DMS53 treated with DMSO at 0.1 percent for 48 hours (cell line): Measurements from ENCODE around the gene ARHGAP28.
"Not testable (repeated sequence)": the region's sequence is repeated elsewhere in the genome, so short reads cannot be mapped to it uniquely, and the experiment has no call there.

ENCODE experiments used
- DNase-seq: peaks from one replicate; lab custom pipeline; 2025; ENCODE audit not compliant: unreplicated experiment; lab: John Stamatoyannopoulos, UW

ARHGAP28 gene

GRCh38 chr18:6920099-6920955 is 190.8 kb downstream of the ARHGAP28 start:
- peak; percentile 82 for DNase-seq

GRCh38 chr18:6921571-6921970 is 192.1 kb downstream of the ARHGAP28 start:
- DNase-seq, result no peak

GRCh38 chr18:6923220-6923619 is 193.7 kb downstream of the ARHGAP28 start:
- DNase-seq, result no peak

GRCh38 chr18:6927153-6927552 is 197.6 kb downstream of the ARHGAP28 start:
- no peak for DNase-seq

DNA sequence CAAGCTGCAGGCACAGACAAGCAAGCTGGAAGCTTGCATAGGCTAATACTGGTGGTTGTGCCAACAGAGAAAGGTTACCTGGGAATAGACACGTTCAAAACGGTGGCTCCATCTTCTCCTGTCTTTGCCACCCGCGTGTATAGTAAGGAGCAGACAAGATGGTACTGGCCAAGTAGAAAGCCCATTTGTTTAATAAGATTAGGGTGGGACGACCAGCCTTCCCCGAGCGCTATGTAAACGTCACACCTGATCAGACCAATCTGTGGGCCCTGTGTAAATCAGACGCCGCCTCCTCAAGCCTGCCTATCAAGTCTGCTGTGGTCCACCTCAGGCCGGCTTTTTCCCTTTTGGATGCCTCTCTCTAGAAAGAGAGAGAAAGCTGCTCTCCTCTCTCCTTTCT is 198.8 kb downstream of the ARHGAP28 start:
- DNase-seq, result no peak

GRCh38 chr18:6929370-6930102 is 200.0 kb downstream of the ARHGAP28 start:
- peak; percentile 24 for DNase-seq

- DNase-seq, result no peak
Measured at GRCh38 chr18:6934859-6935258, 205.3 kb downstream of the ARHGAP28 start.

- DNase-seq, result no peak
Measured at GRCh38 chr18:6938003-6938402, 208.5 kb downstream of the ARHGAP28 start.

- DNase-seq, result not testable (repeated sequence)
Measured at GRCh38 chr18:6938403-6938802, 208.9 kb downstream of the ARHGAP28 start.

DNA sequence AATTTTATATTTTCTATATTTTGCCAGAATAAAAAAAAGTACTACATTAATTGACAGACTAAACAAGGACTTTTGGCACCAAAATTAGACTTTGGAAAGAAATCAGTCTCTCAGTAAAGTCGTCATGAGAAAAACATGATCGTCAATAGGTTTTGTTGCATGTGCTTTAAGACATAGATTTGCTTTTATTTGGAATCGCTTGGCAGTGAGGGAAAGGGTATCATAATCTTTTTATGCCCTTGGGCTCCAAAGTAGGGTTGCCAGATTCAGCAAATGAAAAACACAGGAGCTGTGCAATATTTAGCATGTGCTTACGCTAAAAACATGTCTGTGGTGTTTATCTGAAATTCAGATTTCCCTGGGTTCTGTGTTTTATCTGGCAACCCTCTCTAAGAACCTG is 210.5 kb downstream of the ARHGAP28 start:
- DNase-seq, result no peak

DNA sequence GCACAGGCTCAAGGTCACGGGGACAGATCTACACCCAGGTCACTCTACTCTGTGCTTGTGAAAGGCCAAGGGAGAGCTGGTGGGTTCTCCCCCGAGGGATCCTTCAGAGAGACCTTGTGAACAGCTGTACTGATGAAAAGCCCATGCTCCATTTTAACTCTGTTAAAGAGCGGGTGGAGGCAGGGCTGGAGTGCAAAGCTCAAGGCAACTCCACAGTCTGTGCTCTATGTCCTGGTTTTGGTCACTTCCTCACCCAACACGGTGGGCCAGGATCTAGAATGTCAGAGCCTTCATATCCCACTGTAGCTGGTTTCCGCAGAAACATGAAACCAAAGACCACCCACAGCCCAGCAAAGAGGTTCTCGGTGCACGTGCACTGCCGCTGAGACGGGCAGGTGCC is 210.9 kb downstream of the ARHGAP28 start:
- no peak for DNase-seq

DNA sequence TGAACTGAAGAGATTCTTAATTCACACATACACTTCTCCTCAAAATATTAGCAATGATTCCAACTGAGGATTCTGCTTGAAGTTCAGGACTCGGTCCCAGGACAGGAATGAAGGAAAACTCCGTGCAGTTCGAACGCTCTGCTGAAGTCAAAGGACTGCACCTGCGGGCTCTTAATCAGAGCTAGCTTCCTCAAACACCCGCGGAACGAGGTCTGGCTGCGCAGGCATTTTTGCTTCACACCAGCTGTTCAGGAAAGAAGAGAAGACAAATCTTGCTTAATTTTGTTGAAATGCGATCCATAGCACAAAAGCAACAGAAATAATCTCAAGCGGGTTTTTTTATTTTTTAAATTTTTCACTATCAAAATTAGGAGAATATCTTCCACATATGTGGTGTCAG is 212.5 kb downstream of the ARHGAP28 start:
- no peak for DNase-seq

DNA sequence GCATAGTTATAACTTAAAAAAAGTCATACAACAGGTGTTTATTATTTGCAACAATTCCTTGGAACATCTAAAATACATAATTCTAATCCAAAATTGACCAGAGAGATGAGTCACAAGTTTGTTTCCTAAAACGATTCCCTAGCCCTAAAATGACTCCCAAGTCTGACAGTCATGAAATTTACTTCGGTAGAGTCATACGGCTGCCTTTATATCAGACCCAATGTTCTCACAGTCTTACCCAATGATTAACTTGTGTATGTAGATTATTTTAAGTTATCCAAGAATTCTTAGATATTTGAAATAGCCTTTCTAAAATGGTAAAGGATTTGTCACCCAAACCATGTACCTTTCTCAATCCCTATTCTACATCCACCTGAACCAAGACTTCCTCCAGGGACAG is 213.2 kb downstream of the ARHGAP28 start:
- no peak for DNase-seq

DNA sequence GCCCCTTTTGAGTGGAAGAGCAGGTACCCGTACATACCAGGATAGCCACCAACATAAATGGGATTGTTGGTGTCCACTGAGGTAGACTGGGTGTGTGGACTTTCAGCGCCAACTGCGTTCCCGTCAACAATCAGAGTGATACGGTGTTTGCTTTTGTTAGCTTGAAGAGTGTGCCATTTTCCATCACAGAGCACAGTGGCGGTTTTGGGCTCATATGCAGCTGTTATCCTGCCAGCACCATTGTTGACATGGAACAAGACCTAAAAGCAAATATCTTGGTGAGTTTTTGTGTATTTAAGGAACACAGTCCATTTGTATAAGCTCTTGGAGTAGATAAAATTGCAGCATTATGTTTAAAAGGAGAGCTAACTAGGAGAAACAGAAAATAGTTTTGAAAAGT is 213.6 kb downstream of the ARHGAP28 start:
- DNase-seq, result peak; percentile 35

GRCh38 chr18:6947338-6948030 is 218.0 kb downstream of the ARHGAP28 start:
- no peak for DNase-seq

GRCh38 chr18:6948281-6949055 is 219.0 kb downstream of the ARHGAP28 start:
- peak; percentile 46 for DNase-seq

DNA sequence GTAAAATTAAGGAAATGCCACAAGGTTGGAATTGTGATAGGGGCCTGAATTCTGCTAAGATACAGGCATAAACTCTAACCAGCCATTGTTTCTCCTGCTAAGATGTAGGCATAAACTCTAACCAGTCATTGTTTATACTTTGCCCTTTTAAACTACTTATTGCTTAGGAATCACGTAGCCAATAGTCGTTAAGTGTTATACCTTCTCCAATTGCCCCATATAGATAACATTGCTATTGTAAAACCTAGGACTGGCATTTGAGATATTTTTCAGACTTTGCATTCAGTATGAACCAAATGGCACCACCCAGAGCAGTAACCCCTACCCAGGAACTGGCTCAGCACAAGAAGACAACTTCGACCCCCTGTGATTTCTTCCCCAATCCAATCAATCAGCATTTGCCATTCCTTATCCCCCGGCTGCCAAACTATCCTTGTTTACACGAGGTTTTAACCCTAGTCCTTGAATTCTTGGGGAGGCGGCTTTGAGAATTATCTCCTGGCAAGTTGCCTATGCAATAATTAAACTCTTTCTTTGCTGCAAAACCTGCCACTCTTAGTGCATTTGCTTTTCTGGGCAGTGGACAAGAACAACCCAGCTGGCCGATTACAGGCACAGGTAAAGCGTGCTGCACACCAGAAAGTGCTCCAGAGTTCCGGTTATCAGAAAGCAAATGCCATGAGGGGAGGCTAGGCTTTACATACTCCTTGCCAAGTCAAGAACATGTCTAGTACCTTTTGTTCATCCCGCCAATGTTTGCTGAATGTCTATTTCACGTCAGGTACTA is 220.5 kb downstream of the ARHGAP28 start:
- no peak for DNase-seq

DNA sequence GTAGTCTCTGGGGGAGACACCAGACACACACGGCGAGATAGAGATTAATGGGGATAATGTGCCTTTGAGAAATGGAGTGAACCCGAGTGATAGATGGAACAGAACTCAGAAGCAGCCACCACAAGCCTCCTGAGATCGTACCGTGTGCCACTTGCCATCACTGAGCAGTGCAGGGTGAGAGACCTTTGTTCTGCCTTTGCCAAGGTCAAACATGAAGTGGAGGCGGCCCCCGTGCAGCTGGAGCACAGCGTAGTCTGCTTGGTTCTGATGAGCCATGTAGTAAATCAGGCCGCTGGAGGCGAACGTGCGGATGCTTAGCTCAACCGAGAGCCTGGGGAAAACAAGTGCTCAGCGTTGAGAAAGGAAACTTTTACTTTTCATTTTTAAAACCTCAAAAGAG is 221.1 kb downstream of the ARHGAP28 start:
- DNase-seq, result no peak

DNA sequence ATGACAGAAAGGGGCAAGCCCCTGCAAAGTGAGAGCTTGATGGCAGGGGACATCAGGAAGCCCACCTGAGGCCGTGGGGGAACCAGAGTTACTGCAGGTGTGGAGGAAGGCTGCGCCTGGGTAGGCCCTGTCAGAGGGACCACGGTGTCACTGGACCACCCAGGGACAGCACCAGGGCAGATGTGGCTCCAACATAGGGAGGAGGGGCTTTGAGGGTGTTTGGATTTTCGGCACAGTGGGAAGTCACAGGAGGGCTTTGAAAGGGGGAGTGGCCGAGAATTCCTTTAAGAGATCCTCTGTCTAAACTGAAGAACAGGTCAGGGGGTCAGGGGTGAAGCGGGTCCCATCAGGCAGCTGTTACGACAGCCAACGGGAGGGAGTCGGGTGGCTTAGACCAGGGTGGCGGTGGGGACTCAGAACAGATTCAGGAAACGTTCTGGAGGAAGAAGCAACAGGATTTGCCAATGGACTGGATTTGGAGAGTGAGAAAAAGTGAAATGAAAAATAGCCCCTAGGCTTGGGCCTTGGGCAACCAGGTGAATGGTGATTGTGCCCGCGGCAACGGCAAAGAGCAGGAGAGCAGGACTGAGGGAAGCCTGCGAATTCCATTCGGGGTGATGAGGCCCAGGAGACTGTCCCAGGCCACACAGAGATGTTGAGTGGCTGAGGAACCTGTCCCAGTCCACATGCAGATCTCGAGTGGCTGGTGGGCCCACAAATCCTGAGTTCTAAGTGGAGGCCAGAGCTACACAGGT is 222.0 kb downstream of the ARHGAP28 start:
- no peak for DNase-seq
